NCI-H345 (cell line): ENCODE results near the gene NTM.

ENCODE experiments used
- DNase-seq: peaks from one replicate; lab custom pipeline; 2025; lab: John Stamatoyannopoulos, UW

Gene NTM

GRCh38 chr11:131644204-131644795 is 273.9 kb downstream of the NTM start:
- DNase-seq = no peak

GRCh38 chr11:131645237-131645636 is 274.8 kb downstream of the NTM start:
- no peak for DNase-seq

GRCh38 chr11:131649856-131650255 is 279.4 kb downstream of the NTM start:
- no peak for DNase-seq

GRCh38 chr11:131652231-131652630 is 281.8 kb downstream of the NTM start:
- DNase-seq = no peak

- no peak for DNase-seq
These were observed 282.8 kb downstream of the NTM start for GRCh38 chr11:131653260-131653659.

- no peak for DNase-seq
These were observed 284.4 kb downstream of the NTM start for GRCh38 chr11:131654849-131655248.

- no peak for DNase-seq
These were observed 285.9 kb downstream of the NTM start for GRCh38 chr11:131656179-131656838.

- no peak for DNase-seq
These were observed 286.4 kb downstream of the NTM start for GRCh38 chr11:131656839-131657211.

GRCh38 chr11:131658414-131658813 is 288.0 kb downstream of the NTM start:
- DNase-seq = no peak

GRCh38 chr11:131658952-131659351 is 288.5 kb downstream of the NTM start:
- no peak for DNase-seq

- no peak for DNase-seq
These were observed 289.5 kb downstream of the NTM start for GRCh38 chr11:131659931-131660330.

GRCh38 chr11:131661132-131661531 is 290.7 kb downstream of the NTM start:
- DNase-seq = no peak

GRCh38 chr11:131662317-131662972 is 292.0 kb downstream of the NTM start:
- no peak for DNase-seq

- DNase-seq = no peak
These were observed 292.6 kb downstream of the NTM start for GRCh38 chr11:131662993-131663392.

- DNase-seq = no peak
These were observed 293.2 kb downstream of the NTM start for GRCh38 chr11:131663405-131664200.

- DNase-seq = no peak
These were observed 293.9 kb downstream of the NTM start for GRCh38 chr11:131664293-131664692.

GRCh38 chr11:131664816-131665215 is 294.4 kb downstream of the NTM start:
- DNase-seq = no peak

GRCh38 chr11:131665344-131665968 is 295.0 kb downstream of the NTM start:
- no peak for DNase-seq

GRCh38 chr11:131666006-131666405 is 295.6 kb downstream of the NTM start:
- no peak for DNase-seq

GRCh38 chr11:131666617-131667016 is 296.2 kb downstream of the NTM start:
- no peak for DNase-seq

GRCh38 chr11:131667566-131667965 is 297.2 kb downstream of the NTM start:
- no peak for DNase-seq
